ENCODE data around the gene DLEC1.
A peak's percentile ranks its signal among the peaks of the same experiment; 100 is the strongest.

The DLEC1 gene, protein sequence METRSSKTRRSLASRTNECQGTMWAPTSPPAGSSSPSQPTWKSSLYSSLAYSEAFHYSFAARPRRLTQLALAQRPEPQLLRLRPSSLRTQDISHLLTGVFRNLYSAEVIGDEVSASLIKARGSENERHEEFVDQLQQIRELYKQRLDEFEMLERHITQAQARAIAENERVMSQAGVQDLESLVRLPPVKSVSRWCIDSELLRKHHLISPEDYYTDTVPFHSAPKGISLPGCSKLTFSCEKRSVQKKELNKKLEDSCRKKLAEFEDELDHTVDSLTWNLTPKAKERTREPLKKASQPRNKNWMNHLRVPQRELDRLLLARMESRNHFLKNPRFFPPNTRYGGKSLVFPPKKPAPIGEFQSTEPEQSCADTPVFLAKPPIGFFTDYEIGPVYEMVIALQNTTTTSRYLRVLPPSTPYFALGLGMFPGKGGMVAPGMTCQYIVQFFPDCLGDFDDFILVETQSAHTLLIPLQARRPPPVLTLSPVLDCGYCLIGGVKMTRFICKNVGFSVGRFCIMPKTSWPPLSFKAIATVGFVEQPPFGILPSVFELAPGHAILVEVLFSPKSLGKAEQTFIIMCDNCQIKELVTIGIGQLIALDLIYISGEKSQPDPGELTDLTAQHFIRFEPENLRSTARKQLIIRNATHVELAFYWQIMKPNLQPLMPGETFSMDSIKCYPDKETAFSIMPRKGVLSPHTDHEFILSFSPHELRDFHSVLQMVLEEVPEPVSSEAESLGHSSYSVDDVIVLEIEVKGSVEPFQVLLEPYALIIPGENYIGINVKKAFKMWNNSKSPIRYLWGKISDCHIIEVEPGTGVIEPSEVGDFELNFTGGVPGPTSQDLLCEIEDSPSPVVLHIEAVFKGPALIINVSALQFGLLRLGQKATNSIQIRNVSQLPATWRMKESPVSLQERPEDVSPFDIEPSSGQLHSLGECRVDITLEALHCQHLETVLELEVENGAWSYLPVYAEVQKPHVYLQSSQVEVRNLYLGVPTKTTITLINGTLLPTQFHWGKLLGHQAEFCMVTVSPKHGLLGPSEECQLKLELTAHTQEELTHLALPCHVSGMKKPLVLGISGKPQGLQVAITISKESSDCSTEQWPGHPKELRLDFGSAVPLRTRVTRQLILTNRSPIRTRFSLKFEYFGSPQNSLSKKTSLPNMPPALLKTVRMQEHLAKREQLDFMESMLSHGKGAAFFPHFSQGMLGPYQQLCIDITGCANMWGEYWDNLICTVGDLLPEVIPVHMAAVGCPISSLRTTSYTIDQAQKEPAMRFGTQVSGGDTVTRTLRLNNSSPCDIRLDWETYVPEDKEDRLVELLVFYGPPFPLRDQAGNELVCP (N-terminal part only)

DNA sequence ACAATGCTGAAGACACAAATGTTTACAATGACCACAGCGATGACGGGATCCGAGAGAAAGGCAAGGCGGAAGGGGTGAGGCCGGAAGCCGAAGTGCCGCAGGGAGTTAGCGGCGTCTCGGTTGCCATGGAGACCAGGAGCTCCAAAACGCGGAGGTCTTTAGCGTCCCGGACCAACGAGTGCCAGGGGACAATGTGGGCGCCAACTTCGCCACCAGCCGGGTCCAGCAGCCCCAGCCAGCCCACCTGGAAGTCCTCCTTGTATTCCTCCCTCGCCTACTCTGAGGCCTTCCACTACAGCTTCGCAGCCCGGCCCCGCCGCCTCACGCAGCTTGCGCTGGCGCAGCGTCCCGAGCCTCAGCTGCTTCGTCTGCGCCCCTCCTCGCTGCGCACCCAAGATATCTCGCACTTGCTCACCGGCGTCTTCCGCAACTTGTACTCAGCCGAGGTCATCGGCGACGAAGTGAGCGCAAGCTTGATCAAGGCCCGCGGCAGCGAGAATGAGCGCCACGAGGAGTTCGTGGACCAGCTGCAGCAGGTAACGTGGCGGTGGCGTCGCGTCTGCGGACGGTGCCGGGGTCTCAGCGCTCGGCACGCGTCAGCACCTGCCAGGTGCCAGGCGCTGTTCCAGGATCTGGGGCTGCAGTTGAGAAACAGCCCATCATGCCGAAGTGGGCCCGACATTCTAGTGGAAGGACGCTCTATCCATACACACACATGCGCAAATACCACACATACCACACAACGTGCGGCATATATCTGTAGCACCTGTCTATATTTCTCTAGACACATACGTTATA lies at the start of gene DLEC1:
Gene DLEC1, plus strand, starts transcription at position 108 of the 798 bp plus-strand sequence. Its CDS starts 18 bp downstream, at position 126.
- DNase-seq (ENCODE audit: low read depth in 2 of 2), result peak in 1 of 2 experiments; percentile 66

GRCh38 chr3:37989821-37990480 lies 49.1 kb upstream of the DLEC1 start:
- DNase-seq (ENCODE audit: low read depth in 2 of 2), result no peak

DNA sequence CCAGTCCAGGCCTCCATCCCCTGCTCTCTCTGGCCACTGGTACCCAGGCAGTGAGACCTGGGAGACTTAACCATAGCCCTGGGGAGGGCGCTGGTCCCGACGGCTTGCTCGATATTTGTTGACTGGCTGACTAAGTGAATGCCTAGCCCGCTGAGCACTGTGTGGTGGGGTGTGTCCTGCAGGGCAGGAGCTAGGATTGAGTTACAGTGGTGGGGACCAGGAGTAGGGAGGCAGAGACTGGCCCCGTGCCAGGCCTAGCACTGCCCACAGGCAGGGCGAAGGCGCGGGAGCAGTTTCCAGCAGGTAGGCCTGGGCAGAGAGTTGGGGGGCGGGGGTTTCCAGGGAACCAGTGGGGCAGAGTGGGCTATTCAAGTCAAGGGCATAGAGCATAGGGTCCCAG lies 48.5 kb upstream of the DLEC1 start, which contains the start of gene VILL:
Gene VILL, plus strand, starts transcription at position 260 of the 400 bp plus-strand sequence. CDS start 2,887 bp downstream, outside the sequence.
- DNase-seq (ENCODE audit: low read depth in 2 of 2), result no peak

DNA sequence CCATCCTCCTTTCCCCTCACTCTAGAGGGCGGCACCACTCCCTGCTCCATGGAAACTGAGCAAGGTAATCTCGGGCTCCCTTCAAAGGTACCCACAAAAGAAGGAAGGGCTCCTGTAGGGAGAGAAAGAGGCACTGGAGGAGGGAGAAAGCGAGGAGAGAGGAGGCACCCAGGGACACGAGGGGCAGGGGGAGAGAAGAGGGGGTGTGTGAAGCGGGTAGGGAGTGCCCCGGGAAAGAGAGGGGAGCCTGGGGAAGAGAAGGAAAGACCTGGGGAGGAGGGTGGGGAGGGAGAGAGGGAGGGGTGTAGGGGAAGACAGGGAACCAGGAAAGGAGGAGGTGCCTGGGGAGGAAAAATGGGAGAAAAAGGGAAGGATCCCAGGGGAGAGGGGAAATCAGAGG lies 47.9 kb upstream of the DLEC1 start:
- DNase-seq (ENCODE audit: low read depth in 2 of 2), result no peak

DNA sequence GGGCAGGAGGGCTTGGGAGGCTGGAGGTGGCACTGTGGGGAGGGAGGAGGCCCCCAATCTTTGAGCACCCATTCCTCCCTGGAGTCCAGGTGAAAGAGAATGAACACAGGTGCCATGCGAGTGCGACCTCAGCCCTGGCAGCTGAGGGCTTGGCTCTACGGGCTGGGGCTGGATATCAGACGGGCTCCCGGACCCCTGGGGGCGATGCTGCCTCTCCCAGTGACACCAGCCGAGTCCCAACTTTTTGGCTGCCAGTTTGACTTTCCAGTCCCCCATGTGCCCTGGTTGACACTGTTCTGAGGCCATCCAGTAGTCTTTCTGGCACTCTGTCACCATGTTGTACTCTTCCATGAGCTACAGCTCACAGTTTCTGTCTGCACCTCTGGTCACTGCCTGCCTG lies 47.2 kb upstream of the DLEC1 start:
- no peak for DNase-seq (ENCODE audit: low read depth in 2 of 2)

- no peak for DNase-seq (ENCODE audit: low read depth in 2 of 2)
Measured at GRCh38 chr3:37992271-37993066, 46.5 kb upstream of the DLEC1 start.

DNA sequence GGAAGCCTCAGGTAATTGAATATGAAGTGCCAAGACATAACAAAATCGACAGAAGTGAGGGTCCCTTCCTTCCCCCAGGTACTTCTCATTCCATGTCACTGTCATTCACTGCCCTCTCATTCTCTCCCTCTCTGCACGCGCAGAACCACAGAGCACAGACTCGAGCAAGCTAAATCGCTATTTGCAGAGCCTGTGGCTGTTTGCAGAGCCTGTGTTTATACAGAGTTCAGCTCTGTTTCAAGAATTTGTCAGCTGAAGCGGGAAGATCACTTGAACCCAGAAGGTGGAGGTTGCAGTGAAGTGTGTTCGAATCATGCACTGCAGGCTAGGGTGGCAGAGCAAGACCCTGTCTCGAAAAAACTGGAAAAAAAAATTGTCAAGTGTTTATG lies 45.9 kb upstream of the DLEC1 start:
- no peak for DNase-seq (ENCODE audit: low read depth in 2 of 2)

GRCh38 chr3:37993460-37993819 lies 45.6 kb upstream of the DLEC1 start:
- no peak for DNase-seq (ENCODE audit: low read depth in 2 of 2)

DNA sequence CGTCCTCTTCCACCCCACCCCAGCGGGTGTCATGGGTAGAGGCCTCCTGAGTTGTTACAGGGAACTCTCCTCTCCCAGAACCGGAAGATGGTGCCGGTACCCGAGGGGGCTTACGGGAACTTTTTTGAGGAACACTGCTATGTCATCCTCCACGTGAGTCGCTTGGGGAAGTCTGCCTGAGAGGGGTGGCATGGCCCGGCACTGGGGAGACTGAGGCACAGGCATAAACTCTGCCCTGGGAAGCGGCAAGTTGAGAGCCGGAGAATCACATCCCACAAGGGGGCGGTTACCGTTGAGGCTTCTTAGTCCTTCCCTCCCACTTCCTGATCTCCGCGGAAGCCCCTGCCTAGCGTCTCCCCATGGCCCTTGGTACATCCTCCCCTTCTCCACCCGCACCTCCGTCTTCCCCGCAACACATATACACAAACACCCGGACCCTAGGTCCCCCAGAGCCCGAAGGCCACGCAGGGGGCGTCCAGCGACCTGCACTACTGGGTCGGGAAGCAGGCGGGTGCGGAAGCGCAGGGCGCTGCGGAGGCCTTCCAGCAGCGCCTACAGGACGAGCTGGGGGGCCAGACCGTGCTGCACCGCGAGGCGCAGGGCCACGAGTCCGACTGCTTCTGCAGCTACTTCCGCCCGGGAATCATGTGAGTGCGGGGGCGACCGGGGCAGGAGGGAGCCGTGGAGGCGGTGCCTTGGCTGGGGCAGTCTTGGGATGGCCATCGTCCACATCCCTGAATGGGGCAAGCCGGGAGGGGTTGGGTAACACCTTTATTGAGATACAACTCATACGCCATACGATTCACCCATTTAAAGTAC lies 45.0 kb upstream of the DLEC1 start:
- peak; percentile 61 to 74 for DNase-seq (ENCODE audit: low read depth in 2 of 2)

- DNase-seq (ENCODE audit: low read depth in 2 of 2), result no peak
Measured at GRCh38 chr3:37994639-37994972, 44.4 kb upstream of the DLEC1 start.

DNA sequence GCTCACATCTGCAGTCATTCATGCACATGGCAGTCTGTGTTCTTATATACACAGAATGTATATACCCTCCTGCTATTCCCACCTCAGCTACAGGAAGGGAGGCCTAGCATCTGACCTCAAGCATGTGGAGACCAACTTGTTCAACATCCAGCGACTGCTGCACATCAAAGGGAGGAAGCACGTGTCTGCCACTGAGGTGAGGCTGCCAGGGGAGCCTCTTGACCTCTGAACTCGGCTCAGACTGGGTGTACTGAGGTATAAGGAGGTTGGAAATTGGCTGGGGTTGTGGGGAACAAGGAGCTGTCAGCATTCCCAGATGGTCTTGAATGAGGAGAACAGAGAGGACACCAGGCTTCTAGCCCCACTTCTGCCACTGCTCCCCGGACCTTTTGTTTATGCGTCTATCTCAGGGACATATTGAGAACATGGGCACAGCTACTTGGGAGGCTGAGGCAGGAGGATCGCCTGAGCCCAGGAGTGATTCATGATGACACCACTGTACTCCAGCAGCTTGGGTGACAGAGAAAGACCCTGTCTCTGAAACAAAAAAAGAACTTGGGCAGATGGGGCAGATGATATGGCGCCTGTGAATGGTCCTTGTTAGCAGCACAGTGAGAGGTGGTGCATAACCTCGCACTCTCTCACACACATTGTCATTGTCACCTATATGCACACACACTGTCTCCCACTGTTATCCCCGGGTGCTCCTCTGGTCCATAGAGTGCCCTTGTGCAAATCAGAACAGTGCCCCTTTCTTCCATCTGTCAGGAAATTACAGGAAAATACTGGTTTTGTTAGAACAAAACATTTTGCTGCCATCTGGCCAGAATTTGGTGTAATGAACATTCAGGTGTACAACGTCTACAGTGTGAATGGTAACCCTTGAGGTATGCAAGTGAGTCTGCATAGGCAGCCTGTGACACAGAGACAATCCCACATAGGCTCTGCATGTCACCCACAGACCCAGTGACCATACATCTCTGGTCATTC lies 43.1 kb upstream of the DLEC1 start:
- DNase-seq (ENCODE audit: low read depth in 2 of 2), result no peak

- peak; percentile 70 to 87 for DNase-seq (ENCODE audit: low read depth in 2 of 2)
Measured at GRCh38 chr3:37996785-37997301, 42.2 kb upstream of the DLEC1 start.

- no peak for DNase-seq (ENCODE audit: low read depth in 2 of 2)
Measured at GRCh38 chr3:37997342-37997741, 41.7 kb upstream of the DLEC1 start.

DNA sequence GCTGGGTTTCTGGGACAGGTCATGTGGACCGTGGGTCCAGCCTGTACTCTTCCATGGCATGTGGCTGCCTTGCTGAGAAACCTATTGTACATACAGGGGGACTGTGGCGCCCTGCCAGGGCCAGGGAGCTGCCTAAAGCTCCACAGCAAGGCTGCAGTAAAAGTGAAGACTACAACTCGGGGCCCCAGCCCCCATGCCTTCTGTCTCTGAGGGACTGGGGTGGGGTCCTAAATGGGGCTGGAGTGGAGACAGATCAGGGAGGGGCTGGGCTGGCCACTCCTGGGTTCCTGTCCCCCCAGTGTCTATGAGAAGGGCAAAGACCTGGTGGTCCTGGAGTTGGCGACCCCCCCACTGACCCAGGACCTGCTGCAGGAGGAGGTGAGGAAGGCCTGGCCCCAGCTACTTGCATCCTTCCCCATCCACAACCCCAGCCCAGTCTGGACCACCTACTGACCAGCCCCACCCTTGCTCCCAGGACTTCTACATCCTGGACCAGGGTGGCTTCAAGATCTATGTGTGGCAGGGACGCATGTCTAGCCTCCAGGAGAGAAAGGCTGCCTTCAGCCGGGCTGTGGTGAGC lies 41.1 kb upstream of the DLEC1 start:
- DNase-seq (ENCODE audit: low read depth in 2 of 2), result no peak

GRCh38 chr3:37999836-38000235 lies 39.2 kb upstream of the DLEC1 start:
- DNase-seq (ENCODE audit: low read depth in 2 of 2), result no peak

GRCh38 chr3:38000242-38000916 lies 38.6 kb upstream of the DLEC1 start:
- no peak for DNase-seq (ENCODE audit: low read depth in 2 of 2)
